ENCODE measurements around the gene PODN.

GRCh38 chr1:53061859-53062707, at the start of gene PODN:
- TF ChIP-seq CTCF (IDR thresholded peaks at IDR 0.05), result no peak
- no peak for TF ChIP-seq POLR2A (IDR thresholded peaks at IDR 0.05)

Data from body of pancreas (tissue), 4 donors.